Stimulated activated CD4-positive, alpha-beta T cell treated with anti-CD3 and anti-CD28 coated beads, Interleukin-12 subunit alpha, Interleukin-12 subunit beta, amount 100 ng/mL, for 24 hours (primary cell): ENCODE data around the gene SCAANT1.
A peak's percentile ranks its signal among the peaks of the same experiment; 100 is the strongest.

Source experiments
- DNase-seq, 2 experiments: peaks; one replicate each; pipeline ENCODE4 v3.0.0-alpha.2; 2020; ENCODE audit warnings: low read depth in 2 of 2

The SCAANT1 gene

DNA sequence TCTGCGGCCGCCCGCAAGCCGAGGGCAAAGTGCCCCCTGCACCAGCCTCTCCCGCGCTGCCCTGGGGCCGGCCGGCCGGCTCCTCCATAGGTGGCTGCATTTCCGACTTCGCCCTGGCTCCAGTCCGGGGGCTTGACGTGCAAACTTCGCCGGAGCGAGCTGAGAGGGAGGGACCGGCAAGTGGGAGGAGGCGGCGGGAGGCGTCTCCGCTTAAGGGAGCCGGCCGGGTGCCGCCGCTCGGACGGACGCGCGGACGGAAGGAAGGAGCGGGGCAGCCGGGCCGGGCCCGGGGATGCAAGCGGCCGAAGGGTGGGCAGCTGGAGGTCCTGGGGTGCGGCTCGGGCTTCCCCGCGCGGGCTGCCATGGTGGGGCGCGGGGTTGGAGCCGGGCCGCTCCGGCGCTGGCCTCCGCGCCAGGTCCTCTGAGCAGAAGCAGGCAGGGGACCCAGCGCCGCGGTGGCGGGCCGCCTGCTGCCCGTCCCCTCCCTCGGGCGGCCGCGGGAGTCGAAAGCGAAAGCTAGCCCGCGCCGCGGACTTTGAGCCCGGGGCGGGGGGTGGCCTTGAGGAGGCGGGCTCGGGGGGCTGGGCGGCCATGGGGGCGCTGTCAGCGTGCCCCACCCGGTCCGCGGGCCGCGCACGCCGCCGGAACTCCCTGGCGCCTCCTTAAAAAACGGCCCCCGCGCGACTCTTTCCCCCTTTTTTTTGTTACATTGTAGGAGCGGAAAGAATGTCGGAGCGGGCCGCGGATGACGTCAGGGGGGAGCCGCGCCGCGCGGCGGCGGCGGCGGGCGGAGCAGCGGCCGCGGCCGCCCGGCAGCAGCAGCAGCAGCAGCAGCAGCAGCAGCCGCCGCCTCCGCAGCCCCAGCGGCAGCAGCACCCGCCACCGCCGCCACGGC lies at the start of gene SCAANT1:
TSS of gene SCAANT1 (minus strand) at position 511 of the 895 bp plus-strand sequence.
- DNase-seq: peak; percentile 67 to 73

DNA sequence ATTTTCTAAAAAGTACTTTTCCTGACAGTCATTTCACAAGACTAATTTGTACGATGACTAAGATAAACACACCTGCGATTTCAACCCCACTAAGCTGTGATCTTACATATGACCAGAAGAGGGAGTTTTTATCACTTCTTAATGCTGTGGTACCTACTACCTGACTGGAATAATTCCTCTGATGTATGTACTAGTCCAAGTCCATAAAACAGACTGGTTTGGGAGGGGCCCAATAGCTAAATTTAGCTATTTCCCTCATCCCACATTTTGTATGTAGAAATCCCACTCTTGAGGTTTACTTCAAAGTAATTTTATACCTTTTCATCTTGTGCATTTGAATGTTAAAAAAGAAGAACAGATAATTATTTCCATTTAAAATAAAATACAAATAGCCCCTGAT lies 49.7 kb upstream of the SCAANT1 start:
- no peak for DNase-seq

GRCh38 chr3:63960048-63960711 lies 48.0 kb upstream of the SCAANT1 start:
- no peak for DNase-seq

- DNase-seq: no peak
These were observed 47.0 kb upstream of the SCAANT1 start for GRCh38 chr3:63959146-63959545.

- DNase-seq: no peak
These were observed 43.8 kb upstream of the SCAANT1 start for GRCh38 chr3:63955830-63956545.

GRCh38 chr3:63955036-63955650 lies 43.0 kb upstream of the SCAANT1 start:
- DNase-seq: no peak

DNA sequence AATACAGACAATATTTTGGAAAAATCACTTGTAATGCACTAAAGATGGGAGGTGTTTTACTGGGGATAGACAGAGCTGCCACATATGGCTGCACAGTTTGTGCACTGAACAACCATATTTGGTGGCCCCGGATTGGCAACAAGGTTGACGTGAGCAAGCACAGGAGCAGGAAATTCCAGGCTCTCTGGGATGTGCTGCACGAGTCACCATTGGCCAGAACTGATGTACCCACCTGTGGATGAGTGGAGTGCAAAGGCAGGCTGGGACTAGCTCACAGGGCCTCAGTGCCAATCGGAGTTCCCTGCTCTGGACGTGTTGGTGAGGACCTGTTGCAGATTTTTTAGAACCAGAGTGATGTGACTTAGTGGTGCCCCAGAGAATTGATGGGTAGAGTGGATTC lies 42.0 kb upstream of the SCAANT1 start:
- DNase-seq: no peak

- no peak for DNase-seq
These were observed 40.0 kb upstream of the SCAANT1 start for GRCh38 chr3:63952248-63952594.

DNA sequence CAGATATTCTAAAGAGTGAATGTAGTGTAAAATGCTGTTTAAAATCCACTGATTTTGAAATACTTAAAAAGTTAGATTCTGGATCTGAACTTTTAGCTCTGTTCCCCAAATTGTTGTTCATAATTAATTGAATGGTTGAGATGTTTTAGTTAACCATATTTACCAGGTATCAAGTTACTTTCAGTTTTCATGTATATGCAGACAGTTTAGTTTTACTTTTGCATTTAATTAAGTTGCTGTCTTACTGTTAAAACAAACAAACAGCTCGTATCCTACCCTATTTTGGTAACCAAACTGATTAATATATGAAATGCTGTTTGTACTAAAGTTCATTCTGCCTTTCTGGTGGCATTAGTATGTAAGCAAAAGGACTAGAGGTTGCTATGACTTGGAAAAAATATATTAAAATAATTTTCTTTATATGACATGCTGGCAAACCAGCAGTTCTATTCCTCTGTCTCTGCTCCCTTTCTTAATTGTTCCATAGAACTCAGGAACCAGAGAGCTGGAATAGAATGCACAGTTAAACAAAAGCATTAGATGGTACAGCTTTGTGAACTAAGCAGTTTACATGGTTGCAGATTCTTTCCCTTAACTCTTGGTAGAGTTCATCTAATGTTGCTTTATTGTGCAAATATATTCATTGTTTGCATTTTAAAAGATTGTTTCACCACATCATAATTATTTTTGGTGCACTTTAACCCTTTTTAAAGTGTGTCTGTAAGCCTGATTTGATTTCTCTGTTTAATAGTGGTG lies 39.5 kb upstream of the SCAANT1 start:
- DNase-seq: no peak

DNA sequence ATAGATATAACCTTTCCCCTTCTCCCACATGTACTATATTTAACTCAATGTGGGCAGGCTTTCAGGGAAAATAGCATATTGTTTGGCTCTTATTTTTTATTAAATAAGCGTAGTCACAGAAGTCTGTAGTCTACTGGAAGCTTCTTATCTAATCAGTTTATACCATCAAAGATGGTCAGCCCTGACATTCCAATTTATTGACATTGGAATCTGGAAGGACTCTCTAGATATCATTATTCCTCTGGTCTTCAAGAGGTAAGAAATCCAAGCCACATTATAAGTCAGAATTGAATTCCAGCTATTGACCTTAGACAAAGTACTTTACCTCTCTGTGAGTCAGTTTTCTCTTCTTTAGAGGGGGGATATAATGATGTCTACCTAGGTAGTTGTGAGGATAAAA lies 38.5 kb upstream of the SCAANT1 start:
- DNase-seq: no peak

DNA sequence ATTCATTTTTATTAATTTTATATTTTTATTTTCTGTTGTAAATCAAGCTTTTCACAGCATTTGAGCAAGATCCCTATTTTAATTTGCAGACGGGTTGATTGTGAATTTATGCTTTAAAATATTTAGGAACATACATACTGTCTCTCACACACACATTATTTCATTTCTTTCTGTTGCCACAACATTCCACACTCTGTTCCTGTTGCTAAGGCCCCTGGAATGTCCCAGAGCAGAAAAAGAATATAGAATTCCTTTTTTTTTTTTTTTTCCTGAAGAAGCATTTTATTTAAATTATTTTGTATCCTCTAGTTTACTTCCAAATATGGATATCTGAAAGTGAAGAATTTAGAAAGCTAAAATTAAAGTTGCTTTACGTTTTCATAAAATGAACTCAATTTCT lies 36.8 kb upstream of the SCAANT1 start:
- no peak for DNase-seq

DNA sequence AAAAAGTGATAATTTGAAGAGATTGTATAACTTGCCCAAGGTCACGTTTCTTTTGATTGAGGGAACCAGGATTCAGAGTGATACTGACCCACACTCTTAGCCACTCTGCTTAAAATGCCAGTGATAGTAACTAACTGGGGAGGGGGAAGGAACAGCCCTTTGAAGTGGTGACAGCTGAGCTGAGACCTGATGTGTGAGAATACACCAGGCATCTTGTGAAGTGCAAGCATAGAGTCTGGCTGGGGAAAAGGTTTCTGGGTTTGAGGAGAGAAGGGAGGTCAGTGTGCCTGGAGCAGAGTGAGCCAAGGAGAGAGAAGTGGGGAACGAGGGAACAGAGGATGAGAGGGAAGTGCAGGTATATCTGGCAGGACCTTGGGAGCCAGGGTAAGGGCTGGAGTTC lies 35.4 kb upstream of the SCAANT1 start:
- DNase-seq: no peak

DNA sequence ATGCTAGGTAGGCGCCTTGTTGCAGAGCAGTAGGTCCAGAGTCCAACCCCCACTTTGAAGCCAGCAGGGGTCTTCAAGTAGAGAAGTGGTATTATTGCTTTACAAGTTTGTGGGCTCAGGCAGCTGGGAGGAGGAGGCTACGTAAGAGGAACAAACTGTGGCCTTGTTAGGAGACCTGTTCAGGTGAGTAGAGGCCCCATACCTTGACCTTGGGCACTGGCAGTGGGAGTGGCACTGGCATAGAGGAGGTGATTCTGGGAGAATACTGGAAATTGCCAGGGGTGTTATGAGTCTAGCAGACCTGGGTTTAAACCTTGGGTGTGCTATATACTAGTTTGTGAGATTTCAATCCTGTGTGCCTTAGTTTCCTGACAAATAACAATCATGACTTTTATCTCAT lies 34.6 kb upstream of the SCAANT1 start:
- no peak for DNase-seq

DNA sequence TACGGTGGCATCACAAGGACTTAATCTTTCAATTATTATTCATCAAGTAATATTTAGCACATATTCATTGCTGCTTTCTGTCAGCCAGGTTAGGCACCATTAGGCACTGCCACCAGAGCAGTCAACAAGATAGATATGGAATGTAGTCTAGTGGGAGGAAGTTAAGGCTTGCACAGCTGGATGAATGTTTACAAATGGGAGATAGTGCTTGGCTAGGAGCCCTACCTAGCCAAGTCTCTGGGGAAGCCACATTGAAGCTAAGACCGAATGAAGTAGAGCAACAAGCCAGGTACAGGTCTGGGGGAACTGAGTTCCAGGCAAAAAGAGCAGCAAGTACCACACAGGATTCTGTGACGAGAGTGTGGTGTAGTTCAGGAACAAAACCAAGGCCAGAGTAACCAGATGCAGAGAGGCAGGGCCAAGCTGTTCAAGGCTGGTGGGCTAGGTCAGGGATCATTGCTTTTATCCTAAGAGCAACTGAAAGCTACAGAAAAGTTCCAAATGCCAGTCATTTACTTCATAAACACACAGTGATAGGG lies 33.4 kb upstream of the SCAANT1 start:
- no peak for DNase-seq

DNA sequence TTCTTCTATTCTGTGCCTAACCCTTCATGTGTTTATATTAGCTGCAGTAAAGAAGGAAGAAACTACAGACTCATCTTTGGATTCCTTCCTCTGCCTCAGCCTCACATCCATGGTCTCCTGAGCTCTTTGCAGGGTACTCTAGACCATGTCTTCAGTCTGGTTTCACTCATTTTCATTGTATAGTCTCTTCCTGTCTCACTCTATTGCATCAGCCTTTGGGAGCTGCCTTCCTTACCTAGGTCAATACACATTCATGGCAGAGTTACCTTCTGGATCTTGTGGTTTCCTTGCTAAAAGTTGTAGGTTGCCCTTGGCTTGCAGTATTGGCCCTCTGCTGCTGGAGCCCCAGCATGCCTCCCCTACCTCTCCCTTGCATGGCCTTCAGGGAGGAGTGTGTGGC lies 31.5 kb upstream of the SCAANT1 start:
- no peak for DNase-seq

GRCh38 chr3:63942528-63942927 lies 30.3 kb upstream of the SCAANT1 start:
- no peak for DNase-seq

DNA sequence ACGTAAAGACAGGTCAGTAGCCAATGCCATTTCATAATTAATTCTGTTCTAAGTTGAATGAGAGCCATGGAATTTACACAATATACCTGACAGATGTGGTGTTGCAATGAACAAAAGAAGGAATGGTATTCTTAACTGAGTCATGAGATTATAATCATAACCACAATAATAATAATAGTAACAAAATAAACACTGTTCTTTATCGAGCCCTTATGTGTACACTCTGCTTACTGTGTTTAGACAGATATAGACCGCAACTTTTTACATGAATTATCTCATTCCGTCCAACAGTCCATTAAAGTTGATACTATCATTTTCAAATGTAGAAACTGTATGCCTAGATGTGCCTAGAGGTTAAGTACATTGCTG lies 28.2 kb upstream of the SCAANT1 start:
- DNase-seq: no peak

- no peak for DNase-seq
These were observed 25.8 kb upstream of the SCAANT1 start for GRCh38 chr3:63937661-63938651.

- DNase-seq: no peak
These were observed 24.7 kb upstream of the SCAANT1 start for GRCh38 chr3:63936925-63937324.
